Psoas muscle (tissue), 8 donors: ENCODE measurements around the gene RPS23. TPM values are rescaled to one million over a fixed set of nuclear protein-coding genes. Genes with fewer than 3 reads are reported as not detected.

ENCODE experiments used
- ATAC-seq, 4 donors: fragments of 200-7000 bp; cut with Tn5 transposase; one replicate each; pipeline ENCODE4 v1.9.1; 2020; ENCODE audit warnings: moderate library complexity in 3 of 4, mild to moderate bottlenecking in 2 of 4
- DNase-seq, 2 donors: peaks; one replicate each; pipeline ENCODE4 v3.0.0-alpha.2; 2020
- H3K27ac ChIP-seq: fragments of 200-600 bp; one replicate; pipeline ENCODE4 v1.8.0; 2022
- H3K27me3 ChIP-seq, 3 donors: fragments of 200-600 bp in 1 of 3; one replicate each; pipeline versions ENCODE4 v1.6.1 to v1.8.0; 2013 to 2022; ENCODE audit warnings: low read length in 2 of 3, mild to moderate bottlenecking in 2 of 3, moderate library complexity in 1 of 3; ENCODE audit not compliant: insufficient read depth in 3 of 3
- H3K36me3 ChIP-seq, 2 donors: fragments of 200-600 bp in 1 of 2; one replicate each; pipeline versions ENCODE4 v1.6.1 to v1.8.0; 2013 to 2022; ENCODE audit warnings: low read depth in 1 of 2, mild to moderate bottlenecking in 1 of 2, moderate library complexity in 1 of 2; ENCODE audit not compliant: insufficient read depth in 1 of 2
- H3K4me1 ChIP-seq: fragments of 200-600 bp; one replicate; pipeline ENCODE4 v1.8.0; 2022
- H3K4me3 ChIP-seq: fragments of 200-600 bp; one replicate; pipeline ENCODE4 v1.8.0; 2022; ENCODE audit warnings: mild to moderate bottlenecking
- H3K9me3 ChIP-seq: fragments of 200-600 bp; one replicate; pipeline ENCODE4 v1.8.0; 2022
- WGBS, 3 donors: extraction: QIAGEN DNeasy Blood & Tissue Kit; methylation state at CpG; one replicate each; pipeline versions ENCODE4 v1.1.6 to v1.1.7; 2013; 5-methylcytosine and 5-hydroxymethylcytosine counted together
- intact Hi-C, 2 donors: fragments of 100-400 bp; cut with DNase I; formaldehyde crosslinking; loops; one replicate each; pipeline versions ENCODE4 v1.11.0 to v1.14.2; 2022
- polyA plus RNA-seq, 3 donors: library from polyadenylated mRNA; stranded (reverse); fragments of 200-250 nt; gene quantifications; one replicate each; pipeline ENCODE4 v1.2.3, GENCODE V29; 2013
- total RNA-seq, 4 donors: library from RNA; stranded (reverse); fragmentation: NEBNext Ultra II Directional in 2 of 4; extraction: Animal tissue kit (Norgen Biotek cat#: 25700) in 2 of 4; gene quantifications; one replicate each; pipeline versions ENCODE4 v1.2.1 to v1.2.4, GENCODE V29; 2021 to 2023
- TF ChIP-seq, protein P1 (sequence below): fragments of 200-600 bp; IDR thresholded peaks from one replicate; pipeline ENCODE4 v1.8.0; 2022; ENCODE audit warnings: antibody characterized with exemption
- donor health status: healthy with polysubstance abuse.
- donor health status: DM: no; HTN: no; CAD: no; lungs with moderate emphysema.
- donor health status: Bipolar disorder and iron deficiency.
- donor health status: healthy.
- donor health status: DM: yes; HTN: yes; CAD: no.
- donor health status: DM: no; HTN: no; CAD: no.
- donor health status: DM: no; HTN: no; CAD: no.
- donor health status: DM: yes; HTN: yes; CAD: no.

Gene RPS23
- total and polyA plus RNA-seq, 7 donors: 1,381 to 4,268 (median 2,201) TPM

DNA sequence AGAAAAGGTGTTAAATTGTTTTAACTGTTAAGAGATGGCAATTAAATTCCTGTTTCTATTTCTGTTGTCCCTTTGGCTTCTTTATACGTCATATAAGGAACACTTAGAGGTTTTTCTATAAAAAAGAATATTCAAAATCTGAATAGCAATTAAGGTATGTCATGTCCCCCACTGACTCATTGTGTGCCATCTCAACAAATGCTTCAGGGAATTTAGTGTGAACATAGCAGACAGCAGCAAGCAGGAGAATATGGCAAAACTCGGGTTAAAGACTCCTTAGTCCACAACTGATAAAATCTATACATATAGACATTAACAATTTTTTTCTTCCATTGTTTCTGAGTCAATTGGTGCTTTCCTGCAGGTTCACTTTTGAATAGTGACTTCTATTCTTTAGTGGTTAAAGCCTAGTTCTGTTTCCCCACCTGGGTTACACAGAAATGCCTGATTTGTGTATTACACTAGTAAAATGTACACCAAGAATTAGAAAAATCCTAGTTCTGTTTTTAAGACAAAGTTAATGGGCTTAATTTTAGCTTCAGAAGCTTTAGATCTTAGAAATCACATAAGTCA, 17.9 kb upstream of the RPS23 start:
- Histone ChIP-seq H3K9me3 (no peaks in the 10 kb centered on the region), H3K27ac (no peak overlapping the region), H3K36me3 (no peaks in the 10 kb centered on the region), H3K4me3 (no peak overlapping the region), H3K4me1 (no peaks in the 10 kb centered on the region), H3K27me3 (no peaks in the 10 kb centered on the region)
- no peak for DNase-seq
- WGBS, 3 donors: 77 to 82% (median 78%) methylated on average over 2 of the region's 2 CpGs
- no peak for ATAC-seq
- intact Hi-C loops: no loop called here
- TF ChIP-seq, protein P1, sequence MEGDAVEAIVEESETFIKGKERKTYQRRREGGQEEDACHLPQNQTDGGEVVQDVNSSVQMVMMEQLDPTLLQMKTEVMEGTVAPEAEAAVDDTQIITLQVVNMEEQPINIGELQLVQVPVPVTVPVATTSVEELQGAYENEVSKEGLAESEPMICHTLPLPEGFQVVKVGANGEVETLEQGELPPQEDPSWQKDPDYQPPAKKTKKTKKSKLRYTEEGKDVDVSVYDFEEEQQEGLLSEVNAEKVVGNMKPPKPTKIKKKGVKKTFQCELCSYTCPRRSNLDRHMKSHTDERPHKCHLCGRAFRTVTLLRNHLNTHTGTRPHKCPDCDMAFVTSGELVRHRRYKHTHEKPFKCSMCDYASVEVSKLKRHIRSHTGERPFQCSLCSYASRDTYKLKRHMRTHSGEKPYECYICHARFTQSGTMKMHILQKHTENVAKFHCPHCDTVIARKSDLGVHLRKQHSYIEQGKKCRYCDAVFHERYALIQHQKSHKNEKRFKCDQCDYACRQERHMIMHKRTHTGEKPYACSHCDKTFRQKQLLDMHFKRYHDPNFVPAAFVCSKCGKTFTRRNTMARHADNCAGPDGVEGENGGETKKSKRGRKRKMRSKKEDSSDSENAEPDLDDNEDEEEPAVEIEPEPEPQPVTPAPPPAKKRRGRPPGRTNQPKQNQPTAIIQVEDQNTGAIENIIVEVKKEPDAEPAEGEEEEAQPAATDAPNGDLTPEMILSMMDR: no peak

DNA sequence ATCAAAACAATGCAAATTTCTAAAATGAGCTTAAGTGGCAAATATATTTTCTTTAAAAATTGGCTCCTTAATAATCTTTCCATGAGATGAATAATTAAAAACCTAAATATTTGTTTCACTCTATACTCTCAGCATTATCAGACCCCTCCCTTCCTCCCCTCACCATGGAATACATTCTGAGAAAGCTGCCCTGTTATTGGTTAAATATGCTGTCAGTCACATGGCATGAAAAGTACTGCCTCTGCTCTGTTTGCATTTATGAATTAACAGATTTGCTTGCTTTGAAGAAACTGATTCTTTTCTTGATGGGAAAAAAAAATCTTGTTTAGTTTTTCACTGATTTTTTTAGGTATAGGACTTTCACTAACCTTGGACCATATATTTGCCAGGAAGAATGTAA, 17.0 kb upstream of the RPS23 start:
- H3K4me3 ChIP-seq: no peak overlapping the region
- no peaks in the 10 kb centered on the region for H3K36me3 ChIP-seq
- TF ChIP-seq, protein P1: no peak
- DNase-seq (no peak), ATAC-seq (no peak)
- no peak overlapping the region for H3K27ac ChIP-seq
- H3K27me3 ChIP-seq: no peaks in the 10 kb centered on the region
- no peaks in the 10 kb centered on the region for H3K9me3 ChIP-seq
- intact Hi-C loops: no loop called here
- no peaks in the 10 kb centered on the region for H3K4me1 ChIP-seq

GRCh38 chr5:82291420-82291819, 13.3 kb upstream of the RPS23 start:
- 69 to 75% (median 70%) methylated on average over 2 of the region's 2 CpGs for WGBS, 3 donors
- no peaks in the 10 kb centered on the region for H3K36me3 ChIP-seq
- no peak overlapping the region for H3K4me3 ChIP-seq
- intact Hi-C loops: no loop called here
- H3K4me1 ChIP-seq: no peaks in the 10 kb centered on the region
- no peaks in the 10 kb centered on the region for H3K9me3 ChIP-seq
- H3K27ac ChIP-seq: no peak overlapping the region
- no peaks in the 10 kb centered on the region for H3K27me3 ChIP-seq
- TF ChIP-seq, protein P1: no peak
- no peak for DNase-seq
- no peak for ATAC-seq

GRCh38 chr5:82290908-82291307, 12.8 kb upstream of the RPS23 start:
- WGBS, 3 donors: 50 to 65% (median 50%) methylated on average over 6 of the region's 6 CpGs
- H3K36me3 ChIP-seq: no peaks in the 10 kb centered on the region
- H3K4me1 ChIP-seq: no peaks in the 10 kb centered on the region
- no peak for DNase-seq
- no peak overlapping the region for H3K27ac ChIP-seq
- no peak overlapping the region for H3K4me3 ChIP-seq
- no peaks in the 10 kb centered on the region for H3K27me3 ChIP-seq
- TF ChIP-seq, protein P1: no peak
- H3K9me3 ChIP-seq: no peaks in the 10 kb centered on the region
- intact Hi-C loops: no loop called here
- peak in 2 of 4 donors; percentile 85 to 87 for ATAC-seq

- no peak overlapping the region for H3K4me3 ChIP-seq
- no peak for ATAC-seq
- TF ChIP-seq, protein P1: no peak
- intact Hi-C loops: no loop called here
- no peak for DNase-seq
- WGBS, 3 donors: 80 to 92% (median 89%) methylated on average over 2 of the region's 2 CpGs
- no peak overlapping the region for H3K27ac ChIP-seq
- H3K36me3 ChIP-seq: no peaks in the 10 kb centered on the region
- H3K27me3 ChIP-seq: no peaks in the 10 kb centered on the region
- no peaks in the 10 kb centered on the region for H3K4me1 ChIP-seq
- no peaks in the 10 kb centered on the region for H3K9me3 ChIP-seq
Measured at GRCh38 chr5:82290005-82290404, 11.9 kb upstream of the RPS23 start.
